ENCODE data around the gene PARD3.

Gene PARD3

GRCh38 chr10:34316154-34316553, 498.9 kb downstream of the PARD3 start:
- no peak for DNase-seq

GRCh38 chr10:34314457-34314856, 500.6 kb downstream of the PARD3 start:
- DNase-seq: no peak

DNA sequence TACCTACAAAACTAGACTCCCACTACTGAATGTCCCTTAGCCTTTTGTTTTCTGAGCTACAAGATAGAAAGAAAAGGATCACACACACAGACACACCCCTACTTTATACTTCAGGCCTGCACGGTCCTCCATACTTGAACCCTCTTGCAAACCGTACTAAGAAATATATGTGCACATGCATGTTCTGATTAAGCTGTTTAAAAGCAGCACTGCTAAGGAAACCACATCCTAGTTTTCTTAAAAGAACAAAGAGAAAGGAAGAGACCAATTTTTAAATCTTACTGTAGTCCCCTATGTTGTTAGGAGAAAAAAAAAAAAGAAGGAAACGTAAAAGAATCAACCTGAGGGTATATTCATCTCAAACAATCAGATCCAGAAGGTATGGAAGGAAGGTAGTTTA, 501.2 kb downstream of the PARD3 start:
- no peak for DNase-seq

- DNase-seq: no peak
Measured at GRCh38 chr10:34313353-34313752, 501.7 kb downstream of the PARD3 start.

DNA sequence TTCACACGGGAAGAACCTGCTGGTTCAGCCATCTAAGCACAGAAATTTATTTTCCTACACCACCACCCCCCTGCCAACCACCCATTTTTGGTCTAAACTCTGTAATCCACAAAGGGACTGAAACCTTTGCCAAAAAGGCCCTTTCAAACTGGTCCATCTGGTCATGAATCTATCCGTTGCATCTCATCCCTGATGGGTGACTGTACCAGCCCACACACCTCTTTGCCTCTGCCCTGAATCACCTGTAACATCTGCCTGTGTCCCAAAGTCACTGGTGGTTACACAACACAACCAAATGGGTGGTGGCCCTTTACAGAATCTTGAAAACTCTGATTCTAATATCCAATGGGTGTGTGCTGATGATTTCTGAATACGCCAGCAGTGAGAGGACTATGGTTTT, 503.4 kb downstream of the PARD3 start:
- no peak for DNase-seq

GRCh38 chr10:34310234-34310633, 504.9 kb downstream of the PARD3 start:
- no peak for DNase-seq

DNA sequence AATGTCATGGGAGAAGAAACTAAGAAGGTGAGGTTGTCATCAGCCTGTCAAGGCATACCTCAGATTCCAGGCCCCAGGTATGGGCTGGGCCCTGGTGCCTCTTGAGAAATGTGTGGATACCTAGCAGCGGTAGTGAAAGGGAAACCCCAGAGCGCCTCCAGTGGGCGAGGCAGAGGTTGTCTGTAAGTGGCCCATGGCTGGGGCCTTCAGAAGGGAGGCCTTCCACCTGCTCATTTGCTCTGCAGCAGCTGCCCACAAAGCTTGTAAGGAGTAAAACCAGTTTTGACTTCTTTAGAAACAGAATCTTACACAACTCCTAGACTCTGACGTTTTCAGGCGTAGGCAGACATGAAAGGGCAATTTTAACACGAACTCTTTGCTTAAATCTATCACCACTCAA, 509.9 kb downstream of the PARD3 start:
- no peak for DNase-seq

DNA sequence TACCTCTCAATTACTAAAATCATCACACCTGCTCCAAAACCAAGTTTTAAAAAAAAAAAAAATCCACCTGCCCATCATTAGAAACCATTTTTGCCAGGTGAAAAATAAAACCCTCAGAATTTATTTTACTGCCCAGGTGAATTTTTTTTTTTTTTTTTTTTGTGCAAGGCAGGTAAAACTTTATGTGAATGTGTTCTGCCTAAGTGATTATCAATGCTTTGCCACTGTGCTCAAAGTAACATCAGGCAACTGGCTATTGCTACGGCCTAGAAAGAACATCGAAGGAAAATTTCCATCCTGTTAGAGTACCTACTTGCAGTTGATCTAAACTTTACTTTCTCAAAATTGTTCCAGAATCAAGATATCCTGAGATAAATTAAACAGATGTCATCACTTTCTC, 512.1 kb downstream of the PARD3 start:
- no peak for DNase-seq

GRCh38 chr10:34299105-34299611, 515.9 kb downstream of the PARD3 start:
- peak; percentile 48 for DNase-seq

- no peak for DNase-seq
Measured at GRCh38 chr10:34298346-34298818, 516.7 kb downstream of the PARD3 start.

- DNase-seq: no peak
Measured at GRCh38 chr10:34297541-34298345, 517.4 kb downstream of the PARD3 start.

DNA sequence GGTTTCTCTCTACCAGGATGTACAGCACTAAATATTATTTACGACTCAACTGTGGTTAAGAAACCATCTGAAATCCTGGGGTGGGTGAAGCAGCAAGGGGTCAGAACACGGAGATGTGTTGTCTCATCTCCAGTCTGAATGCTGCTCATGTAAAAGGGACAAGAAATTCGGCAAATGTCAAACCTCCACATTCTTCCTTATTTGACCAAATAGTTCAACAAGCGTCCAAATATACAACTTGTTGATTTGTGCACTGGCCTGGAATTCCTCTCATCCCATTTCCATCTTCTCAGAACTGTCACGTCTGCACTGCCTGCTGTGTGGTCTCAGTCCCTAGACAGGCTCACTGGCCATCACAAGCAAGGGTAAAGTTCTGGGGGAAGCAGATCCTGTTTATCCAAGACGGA, 520.0 kb downstream of the PARD3 start:
- no peak for DNase-seq

DNA sequence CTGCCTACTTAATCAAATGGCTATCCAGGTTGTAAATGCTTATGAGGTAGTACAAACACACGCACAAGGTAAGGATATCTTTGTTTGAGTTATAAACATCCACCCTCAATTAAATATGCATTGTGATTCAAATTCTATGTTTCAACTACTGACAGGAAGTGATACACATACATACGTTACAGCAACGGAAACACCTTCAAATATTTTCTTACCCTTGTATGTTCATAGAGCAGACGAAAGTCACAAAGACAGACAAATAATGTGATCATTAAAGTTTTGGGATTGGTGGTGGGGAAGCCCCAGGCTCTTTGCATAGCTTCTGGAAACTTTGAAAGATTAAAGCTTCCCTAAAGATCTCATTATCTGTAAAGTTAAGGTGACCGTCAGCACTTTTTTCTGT, 521.0 kb downstream of the PARD3 start:
- no peak for DNase-seq

DNA sequence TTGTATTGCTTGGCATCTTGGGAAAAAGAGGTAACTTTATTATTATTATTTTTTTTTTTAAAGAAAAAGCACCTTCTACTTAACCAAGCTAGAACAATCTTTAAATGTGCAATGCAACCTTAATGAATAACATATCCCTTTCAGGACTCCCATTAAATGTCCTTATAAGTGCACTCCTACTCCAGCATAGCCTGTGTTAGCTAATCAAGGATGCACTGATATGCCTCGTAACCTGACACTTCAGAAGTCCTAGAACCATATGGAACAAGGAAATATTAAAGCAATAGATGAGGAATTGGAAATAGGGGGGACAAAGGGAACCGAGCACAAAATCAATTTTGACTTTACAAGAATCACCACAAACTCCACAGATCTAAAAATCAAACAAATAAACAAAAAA, 522.4 kb downstream of the PARD3 start:
- no peak for DNase-seq

DNA sequence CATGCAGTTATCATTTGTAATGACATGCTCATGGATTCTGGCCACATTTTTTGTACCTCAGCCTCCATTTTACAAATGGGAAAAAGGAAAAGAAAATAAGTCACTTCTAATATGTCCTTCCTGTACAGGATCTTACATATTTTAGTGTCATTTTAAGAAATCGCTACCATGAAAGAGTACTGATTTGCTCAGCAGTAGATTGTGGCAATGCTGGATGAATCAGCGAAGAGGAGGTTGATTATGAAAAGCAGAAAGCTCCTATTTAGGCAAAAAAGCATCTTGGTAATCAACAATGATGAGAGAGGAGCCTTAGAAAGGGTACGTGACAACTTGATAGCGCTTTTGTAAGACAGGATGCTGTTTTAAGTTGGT, 522.9 kb downstream of the PARD3 start:
- DNase-seq: no peak

DNA sequence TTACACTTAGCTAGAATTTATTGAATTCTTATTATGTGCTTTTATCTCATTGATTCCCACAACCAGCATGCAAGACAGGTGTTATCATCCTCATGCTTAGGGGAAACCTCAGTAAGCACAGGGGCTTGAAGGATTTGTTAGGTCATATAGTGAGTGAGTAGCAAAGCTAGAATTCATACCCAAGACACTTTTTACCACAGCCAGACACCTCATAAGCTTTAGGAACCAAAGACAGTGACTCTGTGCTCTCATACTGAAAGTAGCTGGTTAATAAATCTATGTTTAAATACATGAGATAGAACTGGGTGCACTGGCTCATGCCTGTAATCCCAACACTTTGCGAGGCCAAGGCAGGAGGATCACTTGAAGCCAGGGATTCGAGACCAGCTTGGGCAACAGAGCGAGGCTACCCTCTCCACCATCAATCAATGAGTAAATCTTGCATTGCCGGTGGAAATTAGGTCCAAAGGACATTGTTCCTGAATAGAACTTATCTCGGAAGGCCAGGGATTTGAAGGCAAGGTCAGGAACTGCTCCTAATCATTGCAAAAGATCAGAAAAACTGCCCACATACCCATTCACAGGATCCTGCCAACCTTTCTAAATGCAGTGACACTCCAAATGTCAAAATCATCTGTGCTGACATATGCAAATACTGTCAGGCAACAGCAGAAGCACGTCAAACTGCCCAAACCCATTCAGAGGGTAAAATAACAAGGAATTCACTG, 523.5 kb downstream of the PARD3 start:
- no peak for DNase-seq

DNA sequence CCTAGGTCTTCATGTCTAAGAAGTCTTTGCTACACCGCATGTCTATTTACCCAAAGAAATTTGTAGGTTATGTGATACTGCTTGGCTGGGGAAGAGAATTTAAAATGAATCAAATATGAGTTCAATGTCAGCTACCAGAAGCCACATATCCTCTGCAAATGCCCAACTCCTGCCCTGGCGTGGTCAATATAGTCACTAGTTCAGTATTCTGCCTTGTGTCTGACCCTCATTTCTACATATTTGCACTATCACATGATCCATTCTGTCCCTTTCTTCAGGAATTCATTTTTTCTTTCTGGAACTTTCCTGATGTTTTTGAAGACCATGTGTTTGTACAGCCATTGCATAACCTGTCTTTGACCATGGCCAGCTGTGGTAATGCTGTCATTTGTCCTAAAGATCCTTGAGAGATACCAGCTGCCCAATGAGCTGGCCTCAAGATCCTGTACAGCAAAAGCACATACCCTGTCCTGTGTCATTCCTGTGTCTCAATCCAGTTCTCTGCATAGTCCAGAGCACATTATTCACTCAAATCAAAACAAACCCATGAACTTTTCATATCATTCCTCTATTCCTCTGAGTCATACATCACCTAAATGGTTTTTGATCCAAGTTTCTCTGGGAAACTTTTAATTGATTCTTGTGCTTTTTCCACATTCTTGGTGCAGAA, 524.5 kb downstream of the PARD3 start:
- DNase-seq: no peak

GRCh38 chr10:34288634-34289033, 526.5 kb downstream of the PARD3 start:
- DNase-seq: no peak

GRCh38 chr10:34286136-34286739, 528.9 kb downstream of the PARD3 start:
- DNase-seq: no peak

GRCh38 chr10:34281661-34282582, 533.2 kb downstream of the PARD3 start:
- DNase-seq: no peak

DNA sequence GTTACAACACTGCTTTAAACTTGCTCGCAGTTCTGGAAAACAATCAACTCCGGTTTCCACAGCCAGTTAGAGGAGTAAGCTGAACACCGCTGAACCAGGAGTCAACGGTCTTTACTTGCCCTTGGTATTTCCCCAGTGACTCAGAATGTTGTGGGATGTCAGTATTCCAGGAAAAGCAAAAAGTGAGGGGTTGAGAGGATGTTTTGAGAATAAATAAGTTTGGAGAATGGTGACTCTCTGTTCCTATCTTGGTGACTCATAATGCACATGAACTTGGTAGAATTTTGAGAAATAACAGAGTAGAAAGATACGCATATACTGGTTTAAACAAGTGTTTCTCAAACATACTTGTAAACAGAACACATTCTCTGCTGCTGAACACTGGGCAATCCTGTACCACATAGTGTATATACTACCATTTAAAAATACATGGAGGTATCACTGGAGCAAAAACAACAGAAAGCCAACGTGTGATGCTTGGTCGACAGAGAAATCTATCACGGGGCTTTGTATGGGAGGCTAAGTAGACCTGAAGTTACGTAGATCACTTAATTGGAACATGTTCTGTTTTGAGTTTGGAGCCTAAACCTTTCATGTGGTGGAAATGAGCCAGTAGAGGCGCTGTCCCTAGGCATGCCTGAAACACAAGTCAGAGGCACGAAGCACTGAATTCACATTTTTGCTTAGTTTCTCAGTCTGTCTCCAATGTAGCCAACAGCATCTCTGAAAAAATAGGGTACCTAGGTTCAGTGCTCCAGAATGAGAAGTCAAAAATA, 534.3 kb downstream of the PARD3 start:
- DNase-seq: no peak
